HG03139 (cell line): ENCODE results near the gene FAM20A.

Experiments
- ATAC-seq: cut with Tn5 transposase; IDR thresholded peaks from one replicate; pipeline ENCODE4 v1.9.1; 2021; ENCODE audit not compliant: unreplicated experiment

FAM20A gene

GRCh38 chr17:68600931-68601564 lies at the start of gene FAM20A:
Gene FAM20A, minus strand, starts transcription at chr17:68601367. Its CDS starts 701 bp downstream, at chr17:68600666.
- ATAC-seq: no peak

- ATAC-seq: no peak
These were observed 48.2 kb upstream of the FAM20A start for GRCh38 chr17:68649324-68649723.

- no peak for ATAC-seq
These were observed 45.7 kb upstream of the FAM20A start for GRCh38 chr17:68646626-68647526.

- no peak for ATAC-seq
These were observed 40.9 kb upstream of the FAM20A start for GRCh38 chr17:68642118-68642412.

GRCh38 chr17:68641276-68642117 lies 40.3 kb upstream of the FAM20A start:
- ATAC-seq: no peak

GRCh38 chr17:68640242-68640989 lies 39.2 kb upstream of the FAM20A start:
- ATAC-seq: no peak

- no peak for ATAC-seq
These were observed 33.2 kb upstream of the FAM20A start for GRCh38 chr17:68634345-68634876.

- ATAC-seq: no peak
These were observed 27.4 kb upstream of the FAM20A start for GRCh38 chr17:68628576-68628957.

GRCh38 chr17:68627956-68628575 lies 26.9 kb upstream of the FAM20A start:
- no peak for ATAC-seq

- ATAC-seq: no peak
These were observed 23.2 kb upstream of the FAM20A start for GRCh38 chr17:68624381-68624780.

GRCh38 chr17:68623811-68624210 lies 22.6 kb upstream of the FAM20A start:
- ATAC-seq: no peak

- no peak for ATAC-seq
These were observed 21.3 kb upstream of the FAM20A start for GRCh38 chr17:68622423-68622822.

GRCh38 chr17:68621065-68621464 lies 19.9 kb upstream of the FAM20A start:
- ATAC-seq: no peak

GRCh38 chr17:68616334-68616733 lies 15.2 kb upstream of the FAM20A start:
- no peak for ATAC-seq

GRCh38 chr17:68614718-68615117 lies 13.6 kb upstream of the FAM20A start:
- no peak for ATAC-seq

- ATAC-seq: no peak
These were observed 12.7 kb upstream of the FAM20A start for GRCh38 chr17:68613739-68614298.

- ATAC-seq: no peak
These were observed 11.7 kb upstream of the FAM20A start for GRCh38 chr17:68612923-68613292.

GRCh38 chr17:68612209-68612922 lies 11.2 kb upstream of the FAM20A start:
- no peak for ATAC-seq
